IPS DF 19.7 (cell line): ENCODE data around the gene ZNF343.
A peak's percentile ranks its signal among the peaks of the same experiment; 100 is the strongest.

Experiments used
- DNase-seq: peaks from one replicate; pipeline ENCODE4 v3.0.0-alpha.2; 2013; ENCODE audit warnings: low read depth, low spot score

The ZNF343 gene

GRCh38 chr20:2473516-2473915 lies 35.2 kb downstream of the ZNF343 start:
- no peak for DNase-seq

GRCh38 chr20:2470423-2471193 lies 38.1 kb downstream of the ZNF343 start, which contains the start of gene SNRPB:
Gene SNRPB, minus strand, starts transcription at chr20:2470789. Its CDS starts 99 bp downstream, at chr20:2470690.
- peak; percentile 95 for DNase-seq

DNA sequence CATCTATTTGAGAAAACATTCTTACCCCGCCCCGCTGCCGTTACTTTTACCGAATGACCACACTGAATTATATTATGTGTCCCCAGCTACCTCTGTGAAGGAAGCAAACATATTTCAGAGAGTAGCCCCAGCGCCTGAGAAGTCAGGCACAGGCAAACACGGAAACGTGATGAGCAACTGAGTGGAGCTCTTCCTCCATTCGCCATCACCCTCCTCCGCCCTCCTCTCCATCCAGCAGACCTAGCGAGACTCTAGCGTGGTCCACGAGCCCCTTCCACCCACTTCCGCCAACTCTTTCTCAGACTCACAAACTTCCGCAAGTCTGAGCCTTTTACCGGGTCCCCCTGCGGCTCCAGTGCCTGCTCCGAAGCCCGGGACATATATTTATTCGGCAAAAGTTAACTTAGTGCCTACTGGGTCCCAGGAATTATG lies 38.7 kb downstream of the ZNF343 start:
- no peak for DNase-seq

DNA sequence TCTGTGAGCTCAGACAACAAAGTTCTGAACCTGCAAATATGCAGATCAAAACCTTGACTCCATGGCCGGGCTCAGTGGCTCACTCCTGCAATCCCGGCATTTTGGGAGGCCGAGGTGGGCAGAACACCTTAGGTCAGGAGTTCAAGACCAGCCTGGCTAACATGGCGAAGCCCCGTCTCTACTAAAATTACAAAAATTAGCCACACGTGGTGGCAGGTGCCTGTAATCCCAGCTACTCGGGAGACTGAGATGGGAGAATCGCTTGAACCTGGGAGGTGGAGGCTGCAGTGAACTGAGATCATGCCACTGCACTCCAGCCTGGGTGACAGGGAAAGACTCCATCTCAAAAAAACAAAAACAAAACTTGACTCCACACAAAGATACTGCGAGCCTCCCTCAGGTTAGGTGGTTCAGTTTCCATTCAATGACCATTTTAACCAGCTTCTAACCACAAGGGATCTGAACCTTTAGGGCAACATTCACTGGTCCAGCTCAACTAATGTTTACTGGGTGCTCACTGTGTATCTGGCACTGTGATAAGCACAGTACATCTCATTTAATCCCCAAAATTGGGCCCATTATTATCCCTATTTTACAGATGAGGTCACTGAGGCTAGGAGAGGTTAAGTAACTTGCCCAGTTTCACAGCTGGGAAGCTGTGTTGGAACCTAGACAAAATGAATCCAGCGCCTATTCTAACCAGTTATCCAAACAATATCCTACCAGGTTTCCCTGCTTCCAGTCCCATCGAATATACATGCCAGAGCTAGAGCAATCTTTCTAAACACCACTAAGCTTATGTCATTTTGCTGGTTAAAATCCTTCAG lies 39.9 kb downstream of the ZNF343 start:
- DNase-seq = no peak

- no peak for DNase-seq
These were observed 41.3 kb downstream of the ZNF343 start for GRCh38 chr20:2467412-2467811.

GRCh38 chr20:2465100-2465499 lies 43.6 kb downstream of the ZNF343 start:
- no peak for DNase-seq

GRCh38 chr20:2463616-2464365 lies 44.9 kb downstream of the ZNF343 start:
- DNase-seq = no peak

DNA sequence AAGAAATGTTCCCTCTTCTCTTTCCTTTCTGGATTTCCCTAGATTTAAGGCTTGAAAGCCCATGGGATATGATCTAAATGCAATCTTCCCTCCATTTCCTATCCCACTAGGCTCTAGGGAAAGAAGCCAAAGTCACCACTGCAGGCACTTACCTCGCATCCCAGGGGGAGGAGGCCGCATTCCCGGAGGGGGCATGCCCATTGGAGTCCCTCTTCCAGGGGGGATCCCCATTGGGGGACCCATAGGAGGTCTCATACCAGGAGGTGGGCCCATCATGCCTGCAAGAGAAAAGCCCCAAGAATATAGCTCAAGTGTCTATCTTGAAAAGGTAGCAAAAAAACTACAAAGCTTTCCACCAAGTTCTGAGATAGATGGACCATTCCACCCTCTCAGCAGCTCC lies 46.2 kb downstream of the ZNF343 start:
- DNase-seq = no peak

DNA sequence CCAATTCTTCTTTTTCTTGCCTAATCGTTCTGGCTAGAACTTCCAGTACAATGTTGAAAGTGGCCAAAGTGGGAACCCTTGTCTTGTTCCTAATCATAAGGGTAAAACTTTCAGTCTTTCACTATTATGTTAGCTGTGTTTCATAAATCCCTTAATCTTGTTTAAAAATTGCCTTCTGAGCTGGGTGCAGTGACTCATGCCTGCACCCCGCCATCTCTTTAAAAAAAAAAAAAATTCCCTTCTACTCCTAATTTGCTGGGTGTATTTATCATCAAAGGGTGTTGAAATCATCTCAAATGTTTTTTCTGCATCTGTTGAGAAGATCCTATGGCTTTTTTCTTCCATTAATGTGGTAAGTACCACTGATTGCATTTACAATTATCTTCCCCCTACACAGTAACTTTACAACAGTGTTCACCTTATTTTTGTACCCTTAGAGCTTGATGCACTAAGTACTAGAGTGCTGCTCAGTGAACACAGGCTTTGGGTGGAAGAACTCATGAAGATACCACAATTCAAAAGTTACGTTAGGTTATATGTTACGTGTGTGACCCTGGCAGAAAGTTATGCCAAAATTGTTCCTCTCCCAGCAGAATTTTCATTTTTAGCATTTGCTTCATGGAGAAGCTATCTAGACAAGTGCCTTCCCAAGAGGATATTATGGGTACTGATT lies 47.8 kb downstream of the ZNF343 start:
- DNase-seq = no peak

DNA sequence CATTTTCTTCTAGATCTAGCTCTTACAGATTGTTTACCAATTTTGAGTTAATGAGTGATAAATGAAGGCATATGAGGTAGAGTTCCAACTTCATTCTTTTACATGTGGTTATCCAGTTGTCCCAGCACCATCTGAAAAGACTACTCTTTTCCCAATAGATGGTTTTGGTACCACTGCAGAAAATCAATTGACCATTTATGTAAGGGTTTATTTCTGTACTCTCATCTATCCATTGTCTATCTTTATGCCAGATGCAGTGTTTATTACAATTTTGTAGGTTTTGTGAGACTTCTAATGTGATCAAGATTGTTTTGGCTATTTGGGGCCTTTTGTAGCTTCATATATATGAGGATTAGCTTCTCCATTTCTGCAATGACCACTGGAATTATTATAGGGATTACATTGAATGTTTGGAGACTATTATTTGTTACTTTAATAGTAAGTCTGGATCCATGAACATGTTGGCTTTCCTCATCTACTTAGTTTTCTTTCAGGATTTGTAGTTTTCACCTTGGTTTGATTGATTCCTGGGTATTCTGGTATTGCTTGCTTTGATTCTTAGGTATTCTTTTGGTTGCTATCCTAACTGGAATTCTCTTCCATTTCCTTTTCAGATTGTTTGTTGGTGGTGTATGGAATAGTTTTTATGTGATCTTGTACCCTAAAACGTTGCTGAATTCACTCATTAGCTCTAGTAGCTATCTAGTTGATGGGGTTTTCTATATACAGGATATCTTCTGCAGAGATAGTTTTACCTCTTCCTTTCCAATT lies 48.5 kb downstream of the ZNF343 start:
- DNase-seq = no peak

DNA sequence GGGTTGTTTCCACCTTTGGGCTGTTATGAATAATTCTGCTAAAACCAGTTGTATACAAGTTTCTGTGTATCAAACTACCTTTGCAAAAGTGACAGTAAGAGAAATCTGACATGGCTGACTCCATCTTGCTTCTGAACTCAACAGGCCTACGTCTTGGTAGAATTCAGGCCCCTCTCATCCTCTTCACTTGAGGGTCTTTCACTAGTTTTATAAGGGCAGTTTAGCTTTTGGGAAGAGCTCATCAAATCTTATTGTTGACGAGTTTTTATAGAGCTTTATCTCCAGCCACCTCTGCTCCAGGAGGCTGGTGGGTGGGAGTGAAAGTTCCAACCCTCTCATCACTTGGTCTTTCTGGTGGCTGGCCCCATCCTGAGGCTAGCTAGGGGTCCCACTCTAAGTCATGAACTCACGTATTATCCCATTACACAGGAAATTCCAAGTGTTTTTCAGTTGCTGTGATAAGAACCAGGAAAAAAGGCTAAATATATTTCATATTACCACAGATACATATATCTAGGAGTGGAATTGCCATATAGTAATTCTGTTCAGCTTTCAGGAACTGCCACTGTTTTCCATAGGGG lies 49.7 kb downstream of the ZNF343 start:
- DNase-seq = no peak

DNA sequence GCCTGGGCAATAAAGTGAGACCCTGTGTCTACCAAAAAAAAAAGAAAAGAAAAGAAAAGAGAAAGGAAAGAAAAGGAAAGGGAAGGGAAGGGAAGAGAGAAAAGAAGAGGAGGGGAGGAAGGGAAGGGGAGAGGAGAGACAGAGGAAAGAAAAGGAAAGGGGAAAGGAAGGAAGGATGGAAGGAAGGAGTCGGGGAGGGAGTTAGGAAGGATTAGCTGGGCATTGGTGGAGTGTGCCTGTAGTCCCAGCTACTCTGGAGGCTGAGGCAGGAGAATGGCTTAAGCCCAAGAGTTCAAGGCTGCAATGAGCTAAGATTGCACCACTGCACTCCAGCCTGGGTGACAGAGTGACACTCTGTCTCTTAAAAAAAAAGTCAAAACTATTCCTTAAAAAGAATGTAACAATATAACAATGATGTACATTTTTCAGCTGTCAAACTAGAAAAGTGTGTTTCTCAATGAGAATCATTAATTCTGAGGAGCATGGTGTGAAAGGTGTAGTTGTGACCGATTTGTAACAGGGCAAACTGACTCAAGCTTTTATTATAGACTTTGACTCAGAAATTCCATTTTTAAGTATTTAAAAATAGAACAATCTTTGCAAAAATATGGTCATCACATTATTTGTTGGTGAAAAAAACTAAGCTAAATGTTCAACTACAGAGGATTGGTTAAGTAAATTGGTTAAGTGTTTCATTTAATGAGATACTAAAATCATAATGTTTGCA lies 52.8 kb downstream of the ZNF343 start:
- DNase-seq = no peak

- DNase-seq = no peak
These were observed 54.9 kb downstream of the ZNF343 start for GRCh38 chr20:2453792-2454191.

- peak; percentile 38 for DNase-seq
These were observed 56.6 kb downstream of the ZNF343 start for GRCh38 chr20:2451939-2452732.

- no peak for DNase-seq
These were observed 57.3 kb downstream of the ZNF343 start for GRCh38 chr20:2451422-2451821.

DNA sequence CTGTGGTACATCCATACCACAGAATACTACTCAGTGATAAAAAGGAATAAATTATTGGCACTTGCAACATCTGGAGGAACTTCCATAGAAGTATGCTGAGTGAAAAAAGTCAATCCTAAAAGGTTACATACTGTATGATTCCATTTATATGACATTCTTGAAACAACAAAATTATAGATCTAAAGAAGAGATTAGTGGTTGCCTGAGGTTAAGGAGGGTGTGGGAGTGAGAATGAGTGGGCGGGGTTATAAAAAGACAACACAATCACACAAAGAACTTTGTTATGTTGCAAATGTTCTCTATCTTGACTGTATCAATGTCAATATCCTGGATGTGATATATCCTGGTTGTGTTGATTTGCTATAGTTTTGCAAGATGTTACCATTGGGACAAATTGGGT lies 59.3 kb downstream of the ZNF343 start:
- DNase-seq = no peak

DNA sequence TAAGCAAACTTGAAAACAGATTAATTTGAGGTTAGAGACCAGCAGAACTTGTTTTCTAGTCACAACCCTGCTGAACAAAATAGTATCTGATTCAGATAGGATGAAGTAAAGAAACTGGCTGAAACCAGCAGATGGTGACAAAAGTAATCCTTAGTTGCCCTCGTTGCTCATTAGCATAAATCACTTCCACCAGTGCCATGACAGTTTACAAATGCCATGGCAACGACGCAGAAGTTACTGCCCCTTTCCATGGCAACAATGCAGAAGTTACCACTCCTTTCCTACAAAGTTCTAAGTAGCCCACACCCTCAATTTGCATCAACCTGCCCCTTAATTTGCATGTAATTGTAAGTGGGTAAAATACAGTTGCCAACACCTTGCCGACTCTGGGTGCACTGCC lies 61.9 kb downstream of the ZNF343 start:
- DNase-seq = peak; percentile 28
